CD4-positive, alpha-beta T cell treated with Interferon alpha-2 for 1 hour (primary cell): ENCODE data around the gene GAR1.
"Not testable (repeated sequence)": the region's sequence is repeated elsewhere in the genome, so short reads cannot be mapped to it uniquely, and the experiment has no call there.

Experiments used
- DNase-seq, 2 donors: peaks; one replicate each; pipeline ENCODE4 v3.0.0-alpha.2; 2020 to 2022

Gene GAR1

DNA sequence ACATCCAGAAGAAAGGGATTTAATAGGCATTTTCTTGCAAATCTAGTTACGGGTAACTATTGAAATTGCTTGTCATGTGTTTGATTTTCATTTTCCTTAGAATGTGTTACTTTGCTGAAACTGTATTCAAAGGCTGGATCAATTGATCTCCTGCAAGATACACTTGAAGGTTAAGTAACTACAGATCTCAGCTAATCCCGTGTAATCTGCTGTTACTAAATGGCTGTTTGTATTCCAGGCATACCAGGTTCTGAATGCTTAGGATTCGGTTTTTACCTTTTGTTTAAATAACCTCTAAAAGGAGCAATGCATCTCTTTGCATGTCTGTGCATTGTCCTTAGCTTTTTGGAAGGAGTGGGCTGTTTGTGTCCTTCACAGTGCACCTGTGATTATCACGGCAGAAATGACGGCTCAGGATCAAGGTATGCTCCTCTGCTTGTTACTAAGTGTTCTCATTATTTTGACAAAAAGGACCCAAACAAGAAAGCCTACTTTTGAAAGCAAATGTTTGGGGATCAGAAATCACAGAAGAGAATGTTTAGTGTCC is 32.4 kb downstream of the GAR1 start, which contains the start of gene LRIT3:
Gene LRIT3, plus strand, starts transcription at position 212 of the 547 bp plus-strand sequence. Its CDS starts 95 bp downstream, at position 307.
- no peak for DNase-seq

DNA sequence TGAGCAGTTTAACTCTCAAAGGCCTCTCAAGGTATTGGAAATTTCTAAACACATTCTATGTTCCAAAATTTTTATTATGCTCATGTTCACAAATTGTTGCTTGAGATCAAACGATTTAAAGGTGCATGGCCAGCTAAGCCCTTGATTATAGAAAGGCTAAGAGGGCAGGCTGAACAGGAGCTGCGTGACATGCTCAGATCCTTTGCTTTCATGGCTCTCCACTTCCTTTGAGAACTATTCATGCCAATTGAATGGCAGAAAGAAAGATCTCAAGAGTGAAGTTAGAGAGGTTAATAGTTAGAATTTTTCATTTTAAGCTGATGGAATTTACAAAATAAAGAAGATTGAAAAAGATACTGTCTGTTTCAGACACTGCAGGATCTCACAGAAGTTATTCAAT is 32.9 kb downstream of the GAR1 start:
- DNase-seq = no peak

DNA sequence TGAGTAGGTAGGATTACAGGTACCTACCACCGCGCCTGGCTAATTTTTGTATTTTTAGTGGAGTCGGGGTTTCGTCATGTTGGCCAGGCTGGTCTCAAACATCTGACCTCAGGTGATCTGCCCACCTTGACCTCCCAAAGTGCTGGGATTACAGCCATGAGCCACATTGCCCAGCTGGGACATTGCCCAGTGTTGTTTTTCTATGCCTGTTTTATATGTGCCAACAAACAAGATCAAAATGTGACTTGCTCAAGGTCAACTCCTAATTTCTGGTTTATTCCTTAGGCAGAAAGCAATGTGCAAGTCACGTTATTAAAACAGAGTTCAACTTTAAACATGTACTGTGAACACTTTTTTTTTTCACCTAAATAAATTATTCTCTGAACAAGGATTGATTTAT is 35.0 kb downstream of the GAR1 start:
- DNase-seq = no peak

DNA sequence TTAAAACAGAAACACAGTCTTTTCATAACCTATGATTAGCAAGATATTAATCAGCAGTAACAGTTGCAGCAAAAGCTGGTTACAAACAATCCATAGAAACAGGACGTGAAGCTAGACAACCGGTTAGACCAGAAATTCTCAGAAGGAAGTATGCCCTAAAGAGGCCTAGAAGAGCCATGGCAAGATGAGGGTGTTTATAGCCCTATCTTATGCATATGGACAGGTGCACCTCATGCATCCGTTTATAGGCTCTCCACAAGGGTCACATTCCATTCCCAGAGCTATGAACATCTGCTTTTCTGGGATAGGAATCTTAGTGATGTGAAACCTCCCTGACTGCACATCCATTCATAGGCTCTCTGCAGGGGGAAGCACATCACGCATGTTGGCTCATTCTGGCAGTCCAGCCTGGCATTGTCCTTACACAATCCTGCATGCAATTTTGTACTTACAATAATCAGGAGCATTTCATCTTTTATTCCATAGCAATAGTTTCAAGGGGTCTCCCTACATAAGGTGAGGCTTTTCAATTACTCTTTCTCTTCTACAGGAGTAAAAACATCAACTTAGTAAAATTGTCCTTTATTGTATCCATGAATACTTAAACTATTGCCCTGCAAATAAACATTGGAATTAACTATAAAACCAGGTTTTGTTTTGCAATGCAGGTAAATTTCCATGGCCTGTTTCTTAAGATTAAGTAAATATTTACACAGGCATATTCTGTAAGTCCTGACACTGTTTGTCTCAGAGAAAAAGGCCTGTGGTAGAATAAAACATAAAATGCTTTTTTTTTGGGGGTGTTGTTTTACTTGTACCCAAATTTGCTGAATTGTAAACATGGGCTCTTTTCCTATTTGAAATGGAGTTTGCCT is 44.1 kb downstream of the GAR1 start:
- not testable (repeated sequence) for DNase-seq

DNA sequence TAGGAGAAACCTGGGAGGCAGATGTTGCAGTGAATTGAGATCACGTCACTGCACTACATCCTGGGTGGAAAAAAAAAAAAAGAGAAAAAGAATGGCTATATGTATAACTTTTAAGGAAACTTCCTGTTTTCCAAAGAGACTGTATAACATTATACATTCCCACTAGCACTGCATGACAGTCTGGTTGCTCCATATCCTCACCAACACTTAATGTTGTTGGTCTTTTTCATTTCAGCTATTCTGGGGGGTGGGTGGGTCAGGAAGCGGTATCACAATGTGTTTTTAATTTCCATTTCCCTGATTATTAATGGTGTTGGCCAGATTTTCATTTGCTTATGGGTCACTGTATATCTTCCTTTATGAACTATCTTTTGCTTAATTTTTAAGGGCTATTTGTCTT is 45.7 kb downstream of the GAR1 start:
- no peak for DNase-seq

DNA sequence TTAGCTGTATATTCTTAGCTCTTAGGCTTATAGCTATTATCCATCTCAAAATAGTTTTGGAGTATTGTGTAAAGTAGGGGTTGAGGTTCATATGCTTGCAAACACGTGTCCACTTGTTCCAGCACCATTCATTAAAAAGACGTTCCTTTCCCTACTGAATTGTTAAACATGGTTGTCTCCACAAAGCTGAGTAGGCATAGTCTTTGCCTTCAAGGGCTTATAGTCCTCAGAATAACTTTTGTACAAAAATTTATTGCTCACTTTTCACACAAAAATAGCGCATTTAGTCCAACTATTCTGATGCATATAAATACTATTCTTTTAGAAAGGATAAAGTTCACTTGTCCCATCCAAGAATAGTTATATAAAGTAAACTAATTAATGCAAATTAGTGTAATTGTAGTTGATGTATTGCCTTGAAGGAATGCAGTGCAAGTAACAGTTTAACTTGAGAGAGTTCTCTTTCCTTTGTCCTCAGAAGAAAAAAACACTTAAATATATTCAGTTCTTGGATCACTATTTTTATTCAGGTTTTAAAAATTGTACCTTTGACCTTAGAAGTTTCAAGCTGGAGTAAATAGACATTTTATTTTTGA is 46.5 kb downstream of the GAR1 start:
- DNase-seq = no peak

DNA sequence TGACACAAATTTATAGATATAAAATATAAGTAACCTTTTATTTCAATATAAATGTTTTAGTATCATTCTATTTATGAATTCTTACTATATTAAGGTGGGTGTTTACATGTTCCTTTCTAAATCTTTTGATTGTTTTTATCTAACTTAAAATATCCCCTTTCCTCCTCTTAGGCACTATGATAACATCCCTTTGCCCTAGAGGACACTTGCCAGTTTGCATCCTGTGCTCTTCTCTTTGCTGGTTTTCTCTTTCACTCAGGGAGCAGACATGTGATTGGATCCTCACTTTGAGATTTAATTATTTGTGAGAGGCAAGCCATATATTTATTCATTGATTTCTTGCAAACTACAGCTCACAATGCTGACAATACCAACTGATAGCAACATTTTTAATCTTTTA is 48.6 kb downstream of the GAR1 start:
- no peak for DNase-seq

DNA sequence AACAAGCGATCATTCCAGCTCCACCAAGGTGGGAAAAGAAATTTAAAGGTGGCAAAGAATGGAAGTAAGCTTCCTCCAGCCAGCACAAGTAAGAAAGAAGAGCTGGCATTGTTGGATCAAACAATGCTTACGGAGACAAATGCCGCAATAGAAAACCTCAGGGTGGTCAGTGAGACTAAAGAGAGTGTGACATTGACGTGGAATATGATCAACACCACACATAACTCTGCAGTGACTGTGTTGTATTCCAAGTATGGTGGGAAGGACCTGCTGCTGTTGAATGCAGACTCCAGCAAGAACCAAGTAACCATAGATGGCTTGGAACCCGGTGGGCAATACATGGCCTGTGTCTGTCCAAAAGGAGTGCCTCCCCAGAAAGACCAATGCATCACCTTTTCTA is 54.5 kb downstream of the GAR1 start:
- no peak for DNase-seq

DNA sequence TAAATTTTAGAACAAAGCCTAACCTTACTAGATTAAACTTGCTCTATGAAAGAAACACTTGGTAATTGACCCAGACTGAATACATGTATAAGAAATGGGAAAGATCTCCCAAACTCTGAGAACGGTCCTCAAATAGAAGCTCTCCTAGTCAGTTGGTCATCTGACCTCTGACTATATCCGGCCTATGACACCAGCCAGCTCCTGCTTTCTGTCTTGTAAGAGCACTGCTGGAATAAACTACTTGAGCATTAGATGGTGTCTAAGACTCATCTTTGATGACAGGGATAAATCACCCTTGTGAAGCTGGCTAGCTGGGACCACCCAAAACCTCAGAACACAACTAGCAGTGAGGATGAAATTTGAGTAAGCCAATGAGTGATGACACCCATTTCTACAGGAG is 56.5 kb downstream of the GAR1 start:
- DNase-seq = no peak

DNA sequence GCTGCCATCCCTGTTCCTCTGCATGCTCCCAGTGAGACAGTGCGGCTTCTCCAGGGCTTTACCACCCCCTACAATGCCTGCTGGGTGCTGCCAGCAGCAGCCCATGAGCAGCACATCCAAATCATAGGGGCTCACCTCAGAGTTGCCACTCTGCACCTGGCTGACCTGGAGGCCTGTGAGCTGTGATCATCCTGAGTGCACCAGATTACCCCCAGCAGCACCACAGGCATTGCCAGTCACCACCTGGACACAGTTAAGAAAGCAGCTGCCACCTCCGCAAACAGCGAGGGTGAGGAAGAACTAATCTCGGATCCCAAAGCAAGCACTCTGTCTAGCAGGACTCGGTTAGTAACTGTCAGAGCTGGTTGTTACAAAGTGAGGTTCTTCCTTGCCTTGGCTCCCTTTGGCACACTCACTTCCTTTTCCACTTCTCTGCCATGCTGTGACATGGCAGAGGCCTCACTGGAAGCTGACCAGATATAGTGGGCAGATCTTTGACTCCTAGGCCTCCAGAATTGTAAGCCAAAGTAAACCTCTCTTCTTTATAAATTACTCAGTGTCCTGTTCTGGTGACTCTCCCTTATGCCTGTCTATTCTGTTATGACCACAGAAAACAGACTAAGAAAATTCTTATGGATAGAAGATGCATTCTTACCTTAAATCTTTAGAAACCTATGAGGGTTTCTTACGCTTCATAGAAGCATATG is 57.5 kb downstream of the GAR1 start:
- no peak for DNase-seq

DNA sequence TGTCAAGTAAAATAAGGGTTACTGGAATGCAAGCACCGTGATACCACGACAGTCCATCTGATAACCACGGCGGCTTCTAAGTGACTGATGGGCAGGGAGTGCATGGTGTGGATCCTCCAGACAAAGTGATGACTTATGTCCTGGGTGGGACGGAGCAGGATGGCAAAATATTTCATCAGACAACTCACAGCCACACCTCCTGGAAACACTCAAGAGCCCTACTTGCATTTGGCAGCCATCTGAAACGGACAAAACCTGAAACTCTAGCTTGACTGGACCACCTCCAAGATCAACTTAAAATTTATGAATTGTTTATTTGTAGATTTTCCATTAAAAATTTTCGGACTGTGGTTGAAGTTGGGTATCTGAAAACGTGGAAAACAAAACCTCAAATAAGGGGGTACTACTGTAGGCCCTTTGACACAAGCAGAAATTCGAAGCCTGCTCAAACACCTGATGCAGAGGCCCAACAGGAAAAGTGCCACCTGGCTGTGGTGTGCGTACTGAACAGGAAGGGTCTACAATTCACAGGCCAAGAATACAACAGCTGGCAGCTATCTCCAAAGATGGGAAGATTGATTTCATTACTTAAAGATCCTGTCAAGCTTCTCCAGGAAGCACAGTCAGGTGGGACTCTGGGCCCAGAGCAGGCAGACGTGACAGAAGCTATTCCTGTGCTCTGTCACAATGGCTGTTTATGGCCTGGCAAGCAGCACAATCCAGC is 58.4 kb downstream of the GAR1 start:
- no peak for DNase-seq
